K562 (cell line): ENCODE measurements around the gene CCDC141. TPM values are rescaled to one million over a fixed set of nuclear protein-coding genes. Genes with fewer than 3 reads are reported as not detected.

Source experiments
- ATAC-seq: fragments of 200-7000 bp; cut with Tn5 transposase; 3 replicates; pipeline ENCODE4 v1.9.1; 2020; ENCODE audit warnings: moderate library complexity
- BruUV-seq: library from RNA; stranded (reverse); fragments of 400-500 nt; replicated peaks from 2 replicates; lab custom pipeline; 2021; lab: Mats Ljungman, UMichigan
- CTCF ChIA-PET: fragments of 300-600 bp; formaldehyde crosslinking; extraction: SDS; loops from one replicate; lab custom pipeline; 2021; ENCODE audit warnings: low intra/inter-chr PET ratio; lab: Yijun Ruan, JAX
- POLR2A ChIA-PET: fragments of 300-600, 350-650 bp; sonication (Branson Sonifier 250); formaldehyde crosslinking; extraction: SDS; loops from one replicate; lab custom pipeline; 2021; ENCODE audit warnings: antibody characterized with exemption, inconsistent platforms; lab: Yijun Ruan, JAX
- DNase-seq, 4 experiments: peaks; one replicate each; pipeline versions ENCODE4 v3.0.0 to v3.0.0-alpha.2; 2011 to 2018; ENCODE audit warnings: low spot score in 3 of 4, mixed read lengths in 3 of 4; ENCODE audit errors: extremely low read depth in 1 of 4
- FAIRE-seq: peaks from 2 replicates; lab custom pipeline; 2011; peaks lifted over from hg19 to GRCh38; lab: Jason Lieb, UNC
- H2AFZ ChIP-seq: 2 replicates; pipeline ENCODE4 v1.6.0; 2011; ENCODE audit warnings: low read depth, low read length, control low read depth, inconsistent platforms
- H3K27ac ChIP-seq: fragments of 200-600 bp; 3 replicates; pipeline ENCODE4 v1.8.0; 2011; ENCODE audit warnings: low read depth, mild to moderate bottlenecking, control low read depth, inconsistent platforms, low read length, moderate library complexity, mixed read lengths; ENCODE audit errors: extremely low read depth
- H3K27me3 ChIP-seq, 2 experiments: fragments of 300-600 bp in 1 of 2; 2 replicates in 1 of 2; 3 replicates in 1 of 2; pipeline versions ENCODE4 v1.6.0 to v1.8.0; 2011; ENCODE audit warnings: inconsistent platforms in 2 of 2, low read length in 2 of 2, mild to moderate bottlenecking in 1 of 2, mixed read lengths in 1 of 2, moderate library complexity in 1 of 2; ENCODE audit not compliant: control insufficient read depth in 2 of 2, insufficient read depth in 2 of 2
- H3K36me3 ChIP-seq: fragments of 300-600 bp; 3 replicates; pipeline ENCODE4 v1.8.0; 2011; ENCODE audit warnings: mild to moderate bottlenecking, low read length, inconsistent platforms; ENCODE audit not compliant: control insufficient read depth, insufficient read depth
- H3K4me1 ChIP-seq, 2 experiments: fragments of 200-600 bp in 1 of 2; replicated peaks in 1 of 2; 2 replicates in 1 of 2; 3 replicates in 1 of 2; pipeline versions ENCODE4 v1.5.1 to v1.8.0; 2011; ENCODE audit warnings: inconsistent platforms in 2 of 2, low read length in 2 of 2, mild to moderate bottlenecking in 1 of 2, mixed read lengths in 1 of 2, moderate library complexity in 1 of 2; ENCODE audit not compliant: control insufficient read depth in 2 of 2, insufficient read depth in 2 of 2
- H3K4me2 ChIP-seq: 2 replicates; pipeline ENCODE4 v1.6.1; 2011; ENCODE audit warnings: low read length, control low read depth, inconsistent platforms, mixed read lengths; ENCODE audit not compliant: insufficient read depth
- H3K4me3 ChIP-seq: fragments of 200-600 bp; sonication (generic), shearing (Covaris generic); 2 replicates; pipeline ENCODE4 v1.5.1; 2016; ENCODE audit warnings: control low read depth, inconsistent platforms
- H3K79me2 ChIP-seq: fragments of 200-600 bp; 3 replicates; pipeline ENCODE4 v1.8.0; 2011; ENCODE audit warnings: low read length, inconsistent platforms; ENCODE audit not compliant: control insufficient read depth, insufficient read depth
- H3K9ac ChIP-seq, 2 experiments: 2 replicates each; pipeline versions ENCODE4 v1.6.0 to v1.6.1; 2011; ENCODE audit warnings: low read depth in 2 of 2, low read length in 2 of 2, control low read depth in 1 of 2, inconsistent platforms in 1 of 2, mild to moderate bottlenecking in 1 of 2, mixed read lengths in 1 of 2; ENCODE audit not compliant: insufficient read depth in 1 of 2
- H3K9me1 ChIP-seq: one replicate; pipeline ENCODE4 v1.6.0; 2011; ENCODE audit warnings: inconsistent platforms, mild to moderate bottlenecking, low read length, moderate library complexity; ENCODE audit not compliant: control insufficient read depth, insufficient read depth
- H3K9me3 ChIP-seq: replicated peaks from 2 replicates; pipeline ENCODE4 v1.5.1; 2011; ENCODE audit warnings: low read depth, low read length, inconsistent platforms; ENCODE audit not compliant: control insufficient read depth, insufficient read depth
- H4K20me1 ChIP-seq: replicated peaks from 2 replicates; pipeline ENCODE4 v1.6.1; 2011; ENCODE audit warnings: low read length, inconsistent platforms, mixed read lengths; ENCODE audit not compliant: control insufficient read depth, insufficient read depth
- CBX1 ChIP-seq: sonication (generic); IDR thresholded peaks from 2 replicates; pipeline ENCODE4 v1.6.1; 2016; ENCODE audit warnings: antibody characterized with exemption, low read depth, mild to moderate bottlenecking
- CHD2 ChIP-seq: IDR thresholded peaks from 2 replicates; pipeline ENCODE4 v1.6.1; 2011; ENCODE audit warnings: low read depth, low read length
- ETS2 ChIP-seq: IDR thresholded peaks from 2 replicates; pipeline ENCODE4 v1.6.1; 2016; ENCODE audit warnings: borderline replicate concordance, missing genetic modification characterization, mild to moderate bottlenecking, moderate library complexity, missing compliant biosample characterization; ENCODE audit not compliant: poor library complexity, severe bottlenecking
- HBP1 ChIP-seq: fragments of 450-650 bp; formaldehyde crosslinking; IDR thresholded peaks from 2 replicates; pipeline ENCODE4 v1.4.0; 2022; ENCODE audit warnings: missing genetic modification characterization
- NR3C1 ChIP-seq: sonication (generic); formaldehyde crosslinking; IDR thresholded peaks from 2 replicates; pipeline ENCODE4 v1.8.1; 2022; ENCODE audit warnings: missing genetic modification reagents
- PHTF2 ChIP-seq: fragments of 250-450 bp; sonication (Bioruptor Pico); IDR thresholded peaks from 2 replicates; pipeline ENCODE4 v1.5.0; 2021; ENCODE audit warnings: mild to moderate bottlenecking
- PTRF ChIP-seq: fragments of 450-650 bp; IDR thresholded peaks from 2 replicates; pipeline ENCODE4 v1.6.1; 2016; ENCODE audit warnings: mild to moderate bottlenecking, missing genetic modification characterization, missing compliant biosample characterization
- RB1 ChIP-seq: fragments of 450-650 bp; IDR thresholded peaks from 2 replicates; pipeline ENCODE4 v1.6.1; 2017; ENCODE audit warnings: low read depth, mild to moderate bottlenecking
- SFPQ ChIP-seq: fragments of 200-400 bp; formaldehyde crosslinking; IDR thresholded peaks from 2 replicates; pipeline ENCODE4 v1.6.1; 2017; ENCODE audit warnings: mild to moderate bottlenecking, low read depth, low read length, moderate library complexity
- ZNF778 ChIP-seq: fragments of 450-650 bp; formaldehyde crosslinking; IDR thresholded peaks from 2 replicates; pipeline ENCODE4 v1.4.0; 2020; ENCODE audit warnings: mild to moderate bottlenecking, moderate library complexity
- WGBS: fragments of 100-300 bp; shearing (Covaris generic); methylation state at CpG from one replicate; pipeline ENCODE4 v1.1.6; 2016; ENCODE audit warnings: low coverage, mixed read lengths; ENCODE audit not compliant: insufficient coverage; ENCODE audit errors: missing lambda C conversion rate; 5-methylcytosine and 5-hydroxymethylcytosine counted together
- in situ Hi-C: fragments of 300-500 bp; cut with MboI; formaldehyde crosslinking; loops from 4 replicates; pipeline ENCODE4 v1.15.0; 2018; ENCODE audit warnings: inconsistent platforms, mixed read lengths
- intact Hi-C: fragments of 100-400 bp; cut with micrococcal nuclease; formaldehyde crosslinking; loops from 2 replicates; pipeline ENCODE4 v1.14.2; 2022
- polyA plus RNA-seq, 8 experiments: library from polyadenylated mRNA; depleted of rRNA in 4 of 8; stranded (reverse) in 5 of 8; unstranded in 3 of 8; fragments of >200 nt; fragmentation: Nextera tagmentation in 2 of 8; fragmentation: Illumina TruSeq in 1 of 8; extraction: Ambion mirVana in 2 of 8; extraction: Trizol in 1 of 8; gene quantifications; 2 replicates each; pipeline versions ENCODE4 v1.2.1 to v1.2.3, GENCODE V29; 2011 to 2014; ENCODE audit warnings: inconsistent platforms in 1 of 8, missing spikeins in 1 of 8
- total RNA-seq, 7 experiments: library from RNA; depleted of rRNA in 6 of 7; stranded (reverse); fragments of >200 nt in 6 of 7; fragmentation: Illumina TruSeq in 2 of 7; extraction: Trizol in 2 of 7; gene quantifications; 2 replicates each; pipeline versions ENCODE4 v1.2.1 to v1.2.3, GENCODE V29; 2011 to 2021; ENCODE audit warnings: low replicate concordance in 1 of 7
- TF ChIP-seq, protein P1 (sequence below), 2 experiments: fragments of 450-650 bp; IDR thresholded peaks; 2 replicates each; pipeline ENCODE4 v1.6.1; 2018; ENCODE audit warnings: mild to moderate bottlenecking in 2 of 2, low read depth in 1 of 2; ENCODE audit not compliant: partially characterized antibody in 2 of 2

The CCDC141 gene
- total and polyA plus RNA-seq, 9 of the 15 experiments (the other 6 are each of a cell fraction or from before 2014, with no cell fraction given), result 0.09 TPM; not detected in 8

GRCh38 chr2:179059026-179059700 lies 9.2 kb upstream of the CCDC141 start:
- Histone ChIP-seq H3K9me3 (no peaks in the 10 kb centered on the region), H4K20me1 (no peaks in the 10 kb centered on the region), H2AFZ (no peak overlapping the region), H3K27me3 (no peaks in the 10 kb centered on the region), H3K36me3 (no peaks in the 10 kb centered on the region), H3K27ac (no peak overlapping the region), H3K79me2 (no peaks in the 10 kb centered on the region), H3K9ac (no peak overlapping the region), H3K4me3 (no peak overlapping the region), H3K4me2 (no peak overlapping the region), H3K4me1 (no peaks in the 10 kb centered on the region), H3K9me1 (no peaks in the 10 kb centered on the region)
- intact Hi-C loops (no loop called here), in situ Hi-C loops (no loop called here)
- TF ChIP-seq CBX1, result no peak
- TF ChIP-seq CHD2, result no peak
- no peak for TF ChIP-seq NR3C1 (CRISPR knock-in tag)
- TF ChIP-seq RB1, result no peak
- no peak for TF ChIP-seq PTRF (tag)
- TF ChIP-seq PHTF2, result no peak
- TF ChIP-seq ZNF778, result no peak
- TF ChIP-seq, protein P1, sequence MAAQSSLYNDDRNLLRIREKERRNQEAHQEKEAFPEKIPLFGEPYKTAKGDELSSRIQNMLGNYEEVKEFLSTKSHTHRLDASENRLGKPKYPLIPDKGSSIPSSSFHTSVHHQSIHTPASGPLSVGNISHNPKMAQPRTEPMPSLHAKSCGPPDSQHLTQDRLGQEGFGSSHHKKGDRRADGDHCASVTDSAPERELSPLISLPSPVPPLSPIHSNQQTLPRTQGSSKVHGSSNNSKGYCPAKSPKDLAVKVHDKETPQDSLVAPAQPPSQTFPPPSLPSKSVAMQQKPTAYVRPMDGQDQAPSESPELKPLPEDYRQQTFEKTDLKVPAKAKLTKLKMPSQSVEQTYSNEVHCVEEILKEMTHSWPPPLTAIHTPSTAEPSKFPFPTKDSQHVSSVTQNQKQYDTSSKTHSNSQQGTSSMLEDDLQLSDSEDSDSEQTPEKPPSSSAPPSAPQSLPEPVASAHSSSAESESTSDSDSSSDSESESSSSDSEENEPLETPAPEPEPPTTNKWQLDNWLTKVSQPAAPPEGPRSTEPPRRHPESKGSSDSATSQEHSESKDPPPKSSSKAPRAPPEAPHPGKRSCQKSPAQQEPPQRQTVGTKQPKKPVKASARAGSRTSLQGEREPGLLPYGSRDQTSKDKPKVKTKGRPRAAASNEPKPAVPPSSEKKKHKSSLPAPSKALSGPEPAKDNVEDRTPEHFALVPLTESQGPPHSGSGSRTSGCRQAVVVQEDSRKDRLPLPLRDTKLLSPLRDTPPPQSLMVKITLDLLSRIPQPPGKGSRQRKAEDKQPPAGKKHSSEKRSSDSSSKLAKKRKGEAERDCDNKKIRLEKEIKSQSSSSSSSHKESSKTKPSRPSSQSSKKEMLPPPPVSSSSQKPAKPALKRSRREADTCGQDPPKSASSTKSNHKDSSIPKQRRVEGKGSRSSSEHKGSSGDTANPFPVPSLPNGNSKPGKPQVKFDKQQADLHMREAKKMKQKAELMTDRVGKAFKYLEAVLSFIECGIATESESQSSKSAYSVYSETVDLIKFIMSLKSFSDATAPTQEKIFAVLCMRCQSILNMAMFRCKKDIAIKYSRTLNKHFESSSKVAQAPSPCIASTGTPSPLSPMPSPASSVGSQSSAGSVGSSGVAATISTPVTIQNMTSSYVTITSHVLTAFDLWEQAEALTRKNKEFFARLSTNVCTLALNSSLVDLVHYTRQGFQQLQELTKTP (IDR thresholded peaks at IDR 0.05; ENCODE audit: low read depth in 1 of 2, partially characterized antibody in 2 of 2), result no peak
- TF ChIP-seq HBP1 (CRISPR knock-in tag), result no peak
- no peak for TF ChIP-seq SFPQ
- no peak for TF ChIP-seq ETS2 (tag)
- 0% methylated on average over 2 of the region's 2 CpGs for WGBS
- ATAC-seq (no peak), FAIRE-seq (no peak), DNase-seq (no peak)
- BruUV-seq, result no TSS peak
- CTCF ChIA-PET, result no interaction called here
- POLR2A ChIA-PET, result interaction anchor here (0.6 kb wide), 1 partner anchor 10 kb away, joined by 3 read pairs; no protein-coding TSS in a partner anchor
